ENCODE measurements around the gene PPT1.

DNA sequence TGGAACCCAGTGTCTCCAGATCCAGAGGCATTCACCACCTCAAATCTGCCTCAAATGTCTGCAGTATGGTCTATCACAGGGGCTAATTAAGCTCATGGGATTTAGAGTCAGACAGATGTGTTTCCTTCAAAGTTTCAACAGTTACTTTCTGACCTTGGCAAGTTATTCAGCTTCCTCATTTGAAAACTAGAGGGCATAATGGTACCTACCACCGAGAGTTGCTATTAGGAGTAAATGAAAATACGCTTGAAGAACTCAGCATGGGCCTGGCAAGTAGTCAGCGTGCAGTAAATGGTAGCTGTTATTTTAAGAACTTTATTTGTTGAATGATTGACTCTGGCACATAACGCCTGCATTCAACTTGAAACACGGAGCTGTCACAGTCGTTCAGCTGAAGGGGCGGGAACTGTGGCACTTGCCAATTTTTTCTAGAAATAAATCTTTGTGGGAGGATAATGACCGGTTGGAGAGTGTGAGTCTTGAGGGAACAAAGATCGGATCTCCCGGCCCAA, 57.8 kb downstream of the PPT1 start:
- TF ChIP-seq, protein P1, sequence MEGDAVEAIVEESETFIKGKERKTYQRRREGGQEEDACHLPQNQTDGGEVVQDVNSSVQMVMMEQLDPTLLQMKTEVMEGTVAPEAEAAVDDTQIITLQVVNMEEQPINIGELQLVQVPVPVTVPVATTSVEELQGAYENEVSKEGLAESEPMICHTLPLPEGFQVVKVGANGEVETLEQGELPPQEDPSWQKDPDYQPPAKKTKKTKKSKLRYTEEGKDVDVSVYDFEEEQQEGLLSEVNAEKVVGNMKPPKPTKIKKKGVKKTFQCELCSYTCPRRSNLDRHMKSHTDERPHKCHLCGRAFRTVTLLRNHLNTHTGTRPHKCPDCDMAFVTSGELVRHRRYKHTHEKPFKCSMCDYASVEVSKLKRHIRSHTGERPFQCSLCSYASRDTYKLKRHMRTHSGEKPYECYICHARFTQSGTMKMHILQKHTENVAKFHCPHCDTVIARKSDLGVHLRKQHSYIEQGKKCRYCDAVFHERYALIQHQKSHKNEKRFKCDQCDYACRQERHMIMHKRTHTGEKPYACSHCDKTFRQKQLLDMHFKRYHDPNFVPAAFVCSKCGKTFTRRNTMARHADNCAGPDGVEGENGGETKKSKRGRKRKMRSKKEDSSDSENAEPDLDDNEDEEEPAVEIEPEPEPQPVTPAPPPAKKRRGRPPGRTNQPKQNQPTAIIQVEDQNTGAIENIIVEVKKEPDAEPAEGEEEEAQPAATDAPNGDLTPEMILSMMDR (IDR thresholded peaks at IDR 0.05), result no peak
- no peak for TF ChIP-seq HMGXB4 (CRISPR knock-in tag; IDR thresholded peaks at IDR 0.05)
- no peak for TF ChIP-seq JUN (CRISPR knock-in tag; IDR thresholded peaks at IDR 0.05)
- no peak for TF ChIP-seq MAX (CRISPR knock-in tag; IDR thresholded peaks at IDR 0.05)
- TF ChIP-seq, protein P2, sequence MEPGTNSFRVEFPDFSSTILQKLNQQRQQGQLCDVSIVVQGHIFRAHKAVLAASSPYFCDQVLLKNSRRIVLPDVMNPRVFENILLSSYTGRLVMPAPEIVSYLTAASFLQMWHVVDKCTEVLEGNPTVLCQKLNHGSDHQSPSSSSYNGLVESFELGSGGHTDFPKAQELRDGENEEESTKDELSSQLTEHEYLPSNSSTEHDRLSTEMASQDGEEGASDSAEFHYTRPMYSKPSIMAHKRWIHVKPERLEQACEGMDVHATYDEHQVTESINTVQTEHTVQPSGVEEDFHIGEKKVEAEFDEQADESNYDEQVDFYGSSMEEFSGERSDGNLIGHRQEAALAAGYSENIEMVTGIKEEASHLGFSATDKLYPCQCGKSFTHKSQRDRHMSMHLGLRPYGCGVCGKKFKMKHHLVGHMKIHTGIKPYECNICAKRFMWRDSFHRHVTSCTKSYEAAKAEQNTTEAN (CRISPR knock-in tag; IDR thresholded peaks at IDR 0.05), result no peak
- no peak for TF ChIP-seq FOXJ3 (CRISPR knock-in tag; IDR thresholded peaks at IDR 0.05; ENCODE audit: borderline replicate concordance)
- TF ChIP-seq USF1 (CRISPR knock-in tag; IDR thresholded peaks at IDR 0.05), result no peak; the same call in 1 of the 2 replicates
